WTC11 (cell line): ENCODE results near the gene RPS13. TPM values are rescaled to one million over a fixed set of nuclear protein-coding genes. Genes with fewer than 3 reads are reported as not detected.

ENCODE experiments used
- ATAC-seq: fragments of 200-7000 bp; cut with Tn5 transposase; 2 replicates; pipeline ENCODE4 v1.10.0; 2021; ENCODE audit warnings: mild to moderate bottlenecking, moderate library complexity
- CTCF ChIA-PET: fragments of 300-600 bp; sonication (Branson Sonifier 250); formaldehyde crosslinking; loops from one replicate; lab custom pipeline; 2021; ENCODE audit warnings: antibody characterized with exemption; lab: Charles Lee
- POLR2A ChIA-PET: fragments of 350-600 bp; sonication (Branson Sonifier 250); formaldehyde crosslinking; loops from one replicate; lab custom pipeline; 2021; ENCODE audit warnings: antibody characterized with exemption; lab: Charles Lee
- DNase-seq: peaks from one replicate; pipeline ENCODE4 v3.0.0; 2021; ENCODE audit warnings: low spot score
- H3K27ac Mint-ChIP-seq: 2 replicates; pipeline ENCODE4 v1.8.0; 2021; ENCODE audit warnings: mixed read lengths
- H3K27me3 Mint-ChIP-seq: 2 replicates; pipeline ENCODE4 v1.8.0; 2021; ENCODE audit warnings: low read depth, mild to moderate bottlenecking, moderate library complexity, mixed read lengths
- H3K36me3 Mint-ChIP-seq: 2 replicates; pipeline ENCODE4 v1.8.0; 2021; ENCODE audit warnings: mixed read lengths
- H3K4me1 Mint-ChIP-seq: 2 replicates; pipeline ENCODE4 v1.8.0; 2022; ENCODE audit warnings: mixed read lengths
- H3K4me3 Mint-ChIP-seq: 2 replicates; pipeline ENCODE4 v1.8.0; 2021; ENCODE audit warnings: mild to moderate bottlenecking, moderate library complexity, mixed read lengths
- H3K9me3 Mint-ChIP-seq: 2 replicates; pipeline ENCODE4 v1.8.0; 2021; ENCODE audit warnings: mixed read lengths
- FOXJ3 ChIP-seq: sonication (generic); formaldehyde crosslinking; IDR thresholded peaks from 2 replicates; pipeline ENCODE4 v1.9.0; 2021; ENCODE audit warnings: missing genetic modification reagents, mild to moderate bottlenecking, borderline replicate concordance
- IRF2 ChIP-seq: sonication (generic); formaldehyde crosslinking; IDR thresholded peaks from 2 replicates; pipeline ENCODE4 v1.8.0; 2022; ENCODE audit warnings: low read depth, missing genetic modification reagents, borderline replicate concordance
- MXD4 ChIP-seq: fragments of 250-450 bp; sonication (Bioruptor Pico); IDR thresholded peaks from 2 replicates; pipeline ENCODE4 v1.8.0; 2021; ENCODE audit warnings: mild to moderate bottlenecking, moderate library complexity, borderline replicate concordance
- RELA ChIP-seq: sonication (generic); formaldehyde crosslinking; IDR thresholded peaks from 2 replicates; pipeline ENCODE4 v1.8.1; 2022; ENCODE audit warnings: missing genetic modification reagents, mild to moderate bottlenecking, borderline replicate concordance
- SMAD4 ChIP-seq: sonication (generic); formaldehyde crosslinking; IDR thresholded peaks from 2 replicates; pipeline ENCODE4 v1.8.0; 2022; ENCODE audit warnings: mild to moderate bottlenecking, missing genetic modification reagents
- TEAD4 ChIP-seq: sonication (generic); formaldehyde crosslinking; IDR thresholded peaks from 2 replicates; pipeline ENCODE4 v1.8.0; 2022; ENCODE audit warnings: mild to moderate bottlenecking, missing genetic modification reagents
- ZNF121 ChIP-seq: sonication (generic); formaldehyde crosslinking; IDR thresholded peaks from 2 replicates; pipeline ENCODE4 v1.8.0; 2023; ENCODE audit warnings: missing genetic modification reagents
- ZNF232 ChIP-seq: sonication (generic); formaldehyde crosslinking; IDR thresholded peaks from 2 replicates; pipeline ENCODE4 v1.8.0; 2022; ENCODE audit warnings: mild to moderate bottlenecking, missing genetic modification reagents
- ZNF396 ChIP-seq: fragments of 250-450 bp; sonication (Bioruptor Pico); IDR thresholded peaks from 2 replicates; pipeline ENCODE4 v1.8.0; 2021; ENCODE audit warnings: mild to moderate bottlenecking, moderate library complexity, borderline replicate concordance
- ZNF416 ChIP-seq: fragments of 250-450 bp; sonication (Bioruptor Pico); IDR thresholded peaks from 2 replicates; pipeline ENCODE4 v1.9.0; 2021; ENCODE audit warnings: mild to moderate bottlenecking, inconsistent platforms
- total RNA-seq: library from RNA; stranded (reverse); gene quantifications from 3 replicates; pipeline ENCODE4 v1.2.3, GENCODE V29; 2021
- TF ChIP-seq, protein P1 (sequence below): sonication (generic); formaldehyde crosslinking; IDR thresholded peaks from 2 replicates; pipeline ENCODE4 v1.8.0; 2022; ENCODE audit warnings: mild to moderate bottlenecking, missing genetic modification reagents
- TF ChIP-seq, protein P2 (sequence below): fragments of 250-450 bp; sonication (Bioruptor Pico); IDR thresholded peaks from 2 replicates; pipeline ENCODE4 v1.9.0; 2021; ENCODE audit warnings: mild to moderate bottlenecking
- TF ChIP-seq, protein P3 (sequence below): sonication (generic); formaldehyde crosslinking; IDR thresholded peaks from 2 replicates; pipeline ENCODE4 v1.8.1; 2023; ENCODE audit warnings: mild to moderate bottlenecking, missing genetic modification reagents, moderate library complexity
- TF ChIP-seq, protein P4 (sequence below): sonication (generic); formaldehyde crosslinking; IDR thresholded peaks from 2 replicates; pipeline ENCODE4 v1.8.1; 2022; ENCODE audit warnings: missing genetic modification reagents, borderline replicate concordance
- TF ChIP-seq, protein P5 (sequence below): fragments of 200-600 bp; IDR thresholded peaks from 2 replicates; pipeline ENCODE4 v1.8.0; 2022; ENCODE audit warnings: antibody characterized with exemption
- TF ChIP-seq, protein P6 (sequence below): sonication (generic); formaldehyde crosslinking; IDR thresholded peaks from 2 replicates; pipeline ENCODE4 v1.8.0; 2023; ENCODE audit warnings: missing genetic modification reagents, mild to moderate bottlenecking, borderline replicate concordance
- TF ChIP-seq, protein P7 (sequence below): sonication (generic); formaldehyde crosslinking; IDR thresholded peaks from 2 replicates; pipeline ENCODE4 v1.8.1; 2022; ENCODE audit warnings: low read depth, mild to moderate bottlenecking, moderate library complexity, missing genetic modification reagents, borderline replicate concordance
- TF ChIP-seq, protein P8 (sequence below): sonication (generic); formaldehyde crosslinking; conservative IDR thresholded peaks from 2 replicates; pipeline ENCODE4 v1.8.1; 2022; ENCODE audit warnings: mild to moderate bottlenecking, missing genetic modification reagents
- TF ChIP-seq, protein P9 (sequence below): fragments of 250-450 bp; sonication (Bioruptor Pico); IDR thresholded peaks from 2 replicates; pipeline ENCODE4 v1.9.0; 2021; ENCODE audit warnings: mild to moderate bottlenecking

Gene RPS13
- total RNA-seq, 1 experiment from 2014 or later = 1,200 TPM

DNA sequence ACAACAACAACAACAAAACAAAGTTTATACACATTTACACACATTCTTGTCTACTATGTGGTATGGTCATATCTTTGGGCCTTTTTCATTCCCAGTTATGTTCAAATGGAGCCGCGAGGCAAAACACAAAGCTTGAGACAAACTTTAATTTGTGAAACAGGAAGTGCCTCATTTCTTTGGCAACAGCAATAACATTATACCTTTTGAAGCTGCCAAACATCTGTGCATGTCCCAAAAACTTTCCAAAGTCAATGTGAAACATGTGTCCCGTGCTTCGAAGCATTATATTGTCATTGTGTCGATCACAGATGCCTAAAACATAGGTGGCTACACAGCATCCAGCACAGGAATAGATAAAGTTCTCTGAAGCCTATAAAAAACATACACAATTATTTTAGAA lies 25.0 kb upstream of the RPS13 start (continued):
- TF ChIP-seq, protein P1, sequence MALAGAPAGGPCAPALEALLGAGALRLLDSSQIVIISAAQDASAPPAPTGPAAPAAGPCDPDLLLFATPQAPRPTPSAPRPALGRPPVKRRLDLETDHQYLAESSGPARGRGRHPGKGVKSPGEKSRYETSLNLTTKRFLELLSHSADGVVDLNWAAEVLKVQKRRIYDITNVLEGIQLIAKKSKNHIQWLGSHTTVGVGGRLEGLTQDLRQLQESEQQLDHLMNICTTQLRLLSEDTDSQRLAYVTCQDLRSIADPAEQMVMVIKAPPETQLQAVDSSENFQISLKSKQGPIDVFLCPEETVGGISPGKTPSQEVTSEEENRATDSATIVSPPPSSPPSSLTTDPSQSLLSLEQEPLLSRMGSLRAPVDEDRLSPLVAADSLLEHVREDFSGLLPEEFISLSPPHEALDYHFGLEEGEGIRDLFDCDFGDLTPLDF (CRISPR knock-in tag) = no peak
- TF ChIP-seq IRF2 (CRISPR knock-in tag) (no peak), FOXJ3 (CRISPR knock-in tag) (no peak), ZNF121 (CRISPR knock-in tag) (no peak)

DNA sequence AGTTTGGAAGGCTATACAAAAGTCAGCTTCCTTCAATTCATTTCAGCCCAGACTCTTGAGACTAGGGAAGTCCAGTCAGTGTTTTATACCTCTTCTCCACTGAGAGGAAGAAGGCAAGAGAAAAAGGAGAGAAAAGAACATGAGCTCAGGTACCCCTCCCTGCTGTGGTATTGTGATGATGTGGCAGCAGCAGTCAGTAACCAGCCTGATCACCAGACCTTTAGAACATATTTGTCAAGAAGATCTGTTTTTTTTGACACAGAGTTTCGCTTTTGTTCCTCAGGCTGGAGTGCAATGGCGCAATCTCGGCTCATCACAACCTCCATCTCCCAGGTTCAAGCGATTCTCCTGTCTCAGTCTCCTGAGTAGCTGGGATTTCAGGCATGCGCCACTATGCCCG lies 21.2 kb upstream of the RPS13 start:
- no peak for DNase-seq
- H3K4me3 Mint-ChIP-seq = no peak overlapping the region
- H3K4me1 Mint-ChIP-seq = no peaks in the 10 kb centered on the region
- ATAC-seq = no peak
- H3K27ac Mint-ChIP-seq = no peak overlapping the region
- TF ChIP-seq, protein P2, sequence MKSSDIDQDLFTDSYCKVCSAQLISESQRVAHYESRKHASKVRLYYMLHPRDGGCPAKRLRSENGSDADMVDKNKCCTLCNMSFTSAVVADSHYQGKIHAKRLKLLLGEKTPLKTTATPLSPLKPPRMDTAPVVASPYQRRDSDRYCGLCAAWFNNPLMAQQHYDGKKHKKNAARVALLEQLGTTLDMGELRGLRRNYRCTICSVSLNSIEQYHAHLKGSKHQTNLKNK (CRISPR knock-in tag) = no peak
- TF ChIP-seq SMAD4 (CRISPR knock-in tag) (no peak), ZNF396 (CRISPR knock-in tag) (no peak), ZNF232 (CRISPR knock-in tag) (no peak), TEAD4 (CRISPR knock-in tag) (no peak), ZNF416 (CRISPR knock-in tag) (no peak), MXD4 (CRISPR knock-in tag) (no peak), RELA (no peak)
- TF ChIP-seq, protein P3, sequence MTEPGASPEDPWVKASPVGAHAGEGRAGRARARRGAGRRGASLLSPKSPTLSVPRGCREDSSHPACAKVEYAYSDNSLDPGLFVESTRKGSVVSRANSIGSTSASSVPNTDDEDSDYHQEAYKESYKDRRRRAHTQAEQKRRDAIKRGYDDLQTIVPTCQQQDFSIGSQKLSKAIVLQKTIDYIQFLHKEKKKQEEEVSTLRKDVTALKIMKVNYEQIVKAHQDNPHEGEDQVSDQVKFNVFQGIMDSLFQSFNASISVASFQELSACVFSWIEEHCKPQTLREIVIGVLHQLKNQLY = no peak
- TF ChIP-seq, protein P4, sequence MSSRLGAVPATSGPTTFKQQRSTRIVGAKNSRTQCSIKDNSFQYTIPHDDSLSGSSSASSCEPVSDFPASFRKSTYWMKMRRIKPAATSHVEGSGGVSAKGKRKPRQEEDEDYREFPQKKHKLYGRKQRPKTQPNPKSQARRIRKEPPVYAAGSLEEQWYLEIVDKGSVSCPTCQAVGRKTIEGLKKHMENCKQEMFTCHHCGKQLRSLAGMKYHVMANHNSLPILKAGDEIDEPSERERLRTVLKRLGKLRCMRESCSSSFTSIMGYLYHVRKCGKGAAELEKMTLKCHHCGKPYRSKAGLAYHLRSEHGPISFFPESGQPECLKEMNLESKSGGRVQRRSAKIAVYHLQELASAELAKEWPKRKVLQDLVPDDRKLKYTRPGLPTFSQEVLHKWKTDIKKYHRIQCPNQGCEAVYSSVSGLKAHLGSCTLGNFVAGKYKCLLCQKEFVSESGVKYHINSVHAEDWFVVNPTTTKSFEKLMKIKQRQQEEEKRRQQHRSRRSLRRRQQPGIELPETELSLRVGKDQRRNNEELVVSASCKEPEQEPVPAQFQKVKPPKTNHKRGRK (CRISPR knock-in tag) = no peak
- TF ChIP-seq, protein P1 (CRISPR knock-in tag) = no peak
- TF ChIP-seq, protein P5, sequence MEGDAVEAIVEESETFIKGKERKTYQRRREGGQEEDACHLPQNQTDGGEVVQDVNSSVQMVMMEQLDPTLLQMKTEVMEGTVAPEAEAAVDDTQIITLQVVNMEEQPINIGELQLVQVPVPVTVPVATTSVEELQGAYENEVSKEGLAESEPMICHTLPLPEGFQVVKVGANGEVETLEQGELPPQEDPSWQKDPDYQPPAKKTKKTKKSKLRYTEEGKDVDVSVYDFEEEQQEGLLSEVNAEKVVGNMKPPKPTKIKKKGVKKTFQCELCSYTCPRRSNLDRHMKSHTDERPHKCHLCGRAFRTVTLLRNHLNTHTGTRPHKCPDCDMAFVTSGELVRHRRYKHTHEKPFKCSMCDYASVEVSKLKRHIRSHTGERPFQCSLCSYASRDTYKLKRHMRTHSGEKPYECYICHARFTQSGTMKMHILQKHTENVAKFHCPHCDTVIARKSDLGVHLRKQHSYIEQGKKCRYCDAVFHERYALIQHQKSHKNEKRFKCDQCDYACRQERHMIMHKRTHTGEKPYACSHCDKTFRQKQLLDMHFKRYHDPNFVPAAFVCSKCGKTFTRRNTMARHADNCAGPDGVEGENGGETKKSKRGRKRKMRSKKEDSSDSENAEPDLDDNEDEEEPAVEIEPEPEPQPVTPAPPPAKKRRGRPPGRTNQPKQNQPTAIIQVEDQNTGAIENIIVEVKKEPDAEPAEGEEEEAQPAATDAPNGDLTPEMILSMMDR = no peak
- TF ChIP-seq, protein P6, sequence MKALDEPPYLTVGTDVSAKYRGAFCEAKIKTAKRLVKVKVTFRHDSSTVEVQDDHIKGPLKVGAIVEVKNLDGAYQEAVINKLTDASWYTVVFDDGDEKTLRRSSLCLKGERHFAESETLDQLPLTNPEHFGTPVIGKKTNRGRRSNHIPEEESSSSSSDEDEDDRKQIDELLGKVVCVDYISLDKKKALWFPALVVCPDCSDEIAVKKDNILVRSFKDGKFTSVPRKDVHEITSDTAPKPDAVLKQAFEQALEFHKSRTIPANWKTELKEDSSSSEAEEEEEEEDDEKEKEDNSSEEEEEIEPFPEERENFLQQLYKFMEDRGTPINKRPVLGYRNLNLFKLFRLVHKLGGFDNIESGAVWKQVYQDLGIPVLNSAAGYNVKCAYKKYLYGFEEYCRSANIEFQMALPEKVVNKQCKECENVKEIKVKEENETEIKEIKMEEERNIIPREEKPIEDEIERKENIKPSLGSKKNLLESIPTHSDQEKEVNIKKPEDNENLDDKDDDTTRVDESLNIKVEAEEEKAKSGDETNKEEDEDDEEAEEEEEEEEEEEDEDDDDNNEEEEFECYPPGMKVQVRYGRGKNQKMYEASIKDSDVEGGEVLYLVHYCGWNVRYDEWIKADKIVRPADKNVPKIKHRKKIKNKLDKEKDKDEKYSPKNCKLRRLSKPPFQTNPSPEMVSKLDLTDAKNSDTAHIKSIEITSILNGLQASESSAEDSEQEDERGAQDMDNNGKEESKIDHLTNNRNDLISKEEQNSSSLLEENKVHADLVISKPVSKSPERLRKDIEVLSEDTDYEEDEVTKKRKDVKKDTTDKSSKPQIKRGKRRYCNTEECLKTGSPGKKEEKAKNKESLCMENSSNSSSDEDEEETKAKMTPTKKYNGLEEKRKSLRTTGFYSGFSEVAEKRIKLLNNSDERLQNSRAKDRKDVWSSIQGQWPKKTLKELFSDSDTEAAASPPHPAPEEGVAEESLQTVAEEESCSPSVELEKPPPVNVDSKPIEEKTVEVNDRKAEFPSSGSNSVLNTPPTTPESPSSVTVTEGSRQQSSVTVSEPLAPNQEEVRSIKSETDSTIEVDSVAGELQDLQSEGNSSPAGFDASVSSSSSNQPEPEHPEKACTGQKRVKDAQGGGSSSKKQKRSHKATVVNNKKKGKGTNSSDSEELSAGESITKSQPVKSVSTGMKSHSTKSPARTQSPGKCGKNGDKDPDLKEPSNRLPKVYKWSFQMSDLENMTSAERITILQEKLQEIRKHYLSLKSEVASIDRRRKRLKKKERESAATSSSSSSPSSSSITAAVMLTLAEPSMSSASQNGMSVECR (CRISPR knock-in tag) = no peak
- TF ChIP-seq, protein P7, sequence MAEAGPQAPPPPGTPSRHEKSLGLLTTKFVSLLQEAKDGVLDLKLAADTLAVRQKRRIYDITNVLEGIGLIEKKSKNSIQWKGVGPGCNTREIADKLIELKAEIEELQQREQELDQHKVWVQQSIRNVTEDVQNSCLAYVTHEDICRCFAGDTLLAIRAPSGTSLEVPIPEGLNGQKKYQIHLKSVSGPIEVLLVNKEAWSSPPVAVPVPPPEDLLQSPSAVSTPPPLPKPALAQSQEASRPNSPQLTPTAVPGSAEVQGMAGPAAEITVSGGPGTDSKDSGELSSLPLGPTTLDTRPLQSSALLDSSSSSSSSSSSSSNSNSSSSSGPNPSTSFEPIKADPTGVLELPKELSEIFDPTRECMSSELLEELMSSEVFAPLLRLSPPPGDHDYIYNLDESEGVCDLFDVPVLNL (CRISPR knock-in tag) = no peak
- TF ChIP-seq, protein P8, sequence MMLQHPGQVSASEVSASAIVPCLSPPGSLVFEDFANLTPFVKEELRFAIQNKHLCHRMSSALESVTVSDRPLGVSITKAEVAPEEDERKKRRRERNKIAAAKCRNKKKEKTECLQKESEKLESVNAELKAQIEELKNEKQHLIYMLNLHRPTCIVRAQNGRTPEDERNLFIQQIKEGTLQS (CRISPR knock-in tag) = no peak
- TF ChIP-seq, protein P9, sequence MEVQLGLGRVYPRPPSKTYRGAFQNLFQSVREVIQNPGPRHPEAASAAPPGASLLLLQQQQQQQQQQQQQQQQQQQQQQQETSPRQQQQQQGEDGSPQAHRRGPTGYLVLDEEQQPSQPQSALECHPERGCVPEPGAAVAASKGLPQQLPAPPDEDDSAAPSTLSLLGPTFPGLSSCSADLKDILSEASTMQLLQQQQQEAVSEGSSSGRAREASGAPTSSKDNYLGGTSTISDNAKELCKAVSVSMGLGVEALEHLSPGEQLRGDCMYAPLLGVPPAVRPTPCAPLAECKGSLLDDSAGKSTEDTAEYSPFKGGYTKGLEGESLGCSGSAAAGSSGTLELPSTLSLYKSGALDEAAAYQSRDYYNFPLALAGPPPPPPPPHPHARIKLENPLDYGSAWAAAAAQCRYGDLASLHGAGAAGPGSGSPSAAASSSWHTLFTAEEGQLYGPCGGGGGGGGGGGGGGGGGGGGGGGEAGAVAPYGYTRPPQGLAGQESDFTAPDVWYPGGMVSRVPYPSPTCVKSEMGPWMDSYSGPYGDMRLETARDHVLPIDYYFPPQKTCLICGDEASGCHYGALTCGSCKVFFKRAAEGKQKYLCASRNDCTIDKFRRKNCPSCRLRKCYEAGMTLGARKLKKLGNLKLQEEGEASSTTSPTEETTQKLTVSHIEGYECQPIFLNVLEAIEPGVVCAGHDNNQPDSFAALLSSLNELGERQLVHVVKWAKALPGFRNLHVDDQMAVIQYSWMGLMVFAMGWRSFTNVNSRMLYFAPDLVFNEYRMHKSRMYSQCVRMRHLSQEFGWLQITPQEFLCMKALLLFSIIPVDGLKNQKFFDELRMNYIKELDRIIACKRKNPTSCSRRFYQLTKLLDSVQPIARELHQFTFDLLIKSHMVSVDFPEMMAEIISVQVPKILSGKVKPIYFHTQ = no peak
- no peaks in the 10 kb centered on the region for H3K9me3 Mint-ChIP-seq
- ChIA-PET CTCF (no interaction called here), POLR2A (no interaction called here)
- no peaks in the 10 kb centered on the region for H3K27me3 Mint-ChIP-seq
- peaks cover 65% of the 10 kb centered on the region for H3K36me3 Mint-ChIP-seq
